ENCODE results near the gene OSBPL9. TPM values are rescaled to one million over a fixed set of nuclear protein-coding genes. Genes with fewer than 3 reads are reported as not detected.

Gene OSBPL9
- total RNA-seq, 1 experiment from 2014 or later = 67.6 TPM

DNA sequence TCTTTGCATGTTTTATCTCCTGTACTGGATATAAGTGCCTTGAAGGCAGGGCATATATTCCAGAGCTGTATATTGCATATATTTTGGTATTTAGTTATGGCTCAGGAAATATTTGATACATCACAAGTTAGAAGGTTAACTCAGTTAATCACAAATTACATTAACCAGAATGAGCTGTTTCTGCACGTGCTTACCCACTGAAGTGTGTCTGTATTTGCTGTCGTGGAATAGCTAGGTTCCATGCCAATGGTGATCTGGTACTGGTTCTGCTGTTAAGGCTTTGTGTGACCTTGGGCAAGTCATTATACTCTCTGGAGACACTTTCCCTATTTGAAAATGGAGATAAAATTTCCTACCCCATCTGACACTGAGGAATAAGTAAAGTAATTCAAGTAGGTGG lies 50.7 kb downstream of the OSBPL9 start:
- H3K4me1 Mint-ChIP-seq (ENCODE audit: low read depth, unreplicated experiment) = peaks cover 25% of the 10 kb centered on the region
- no peaks in the 10 kb centered on the region for H3K9me3 Mint-ChIP-seq (ENCODE audit: low read depth, unreplicated experiment)
- no peaks in the 10 kb centered on the region for H3K27me3 Mint-ChIP-seq (ENCODE audit: unreplicated experiment)
- no peak for DNase-seq
- intact Hi-C loops (cut with micrococcal nuclease; ENCODE audit: unreplicated experiment) = no loop called here
- no peaks in the 10 kb centered on the region for H3K36me3 Mint-ChIP-seq (ENCODE audit: insufficient read depth, unreplicated experiment)
- no peak overlapping the region for H3K4me3 Mint-ChIP-seq (ENCODE audit: low read depth, unreplicated experiment)
- TF ChIP-seq, protein P1, sequence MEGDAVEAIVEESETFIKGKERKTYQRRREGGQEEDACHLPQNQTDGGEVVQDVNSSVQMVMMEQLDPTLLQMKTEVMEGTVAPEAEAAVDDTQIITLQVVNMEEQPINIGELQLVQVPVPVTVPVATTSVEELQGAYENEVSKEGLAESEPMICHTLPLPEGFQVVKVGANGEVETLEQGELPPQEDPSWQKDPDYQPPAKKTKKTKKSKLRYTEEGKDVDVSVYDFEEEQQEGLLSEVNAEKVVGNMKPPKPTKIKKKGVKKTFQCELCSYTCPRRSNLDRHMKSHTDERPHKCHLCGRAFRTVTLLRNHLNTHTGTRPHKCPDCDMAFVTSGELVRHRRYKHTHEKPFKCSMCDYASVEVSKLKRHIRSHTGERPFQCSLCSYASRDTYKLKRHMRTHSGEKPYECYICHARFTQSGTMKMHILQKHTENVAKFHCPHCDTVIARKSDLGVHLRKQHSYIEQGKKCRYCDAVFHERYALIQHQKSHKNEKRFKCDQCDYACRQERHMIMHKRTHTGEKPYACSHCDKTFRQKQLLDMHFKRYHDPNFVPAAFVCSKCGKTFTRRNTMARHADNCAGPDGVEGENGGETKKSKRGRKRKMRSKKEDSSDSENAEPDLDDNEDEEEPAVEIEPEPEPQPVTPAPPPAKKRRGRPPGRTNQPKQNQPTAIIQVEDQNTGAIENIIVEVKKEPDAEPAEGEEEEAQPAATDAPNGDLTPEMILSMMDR (IDR thresholded peaks at IDR 0.05; ENCODE audit: unreplicated experiment) = no peak
- CTCF ChIA-PET = no interaction called here
- BruUV-seq (replicated peaks) = no TSS peak
- H3K27ac Mint-ChIP-seq (ENCODE audit: unreplicated experiment) = no peak overlapping the region

DNA sequence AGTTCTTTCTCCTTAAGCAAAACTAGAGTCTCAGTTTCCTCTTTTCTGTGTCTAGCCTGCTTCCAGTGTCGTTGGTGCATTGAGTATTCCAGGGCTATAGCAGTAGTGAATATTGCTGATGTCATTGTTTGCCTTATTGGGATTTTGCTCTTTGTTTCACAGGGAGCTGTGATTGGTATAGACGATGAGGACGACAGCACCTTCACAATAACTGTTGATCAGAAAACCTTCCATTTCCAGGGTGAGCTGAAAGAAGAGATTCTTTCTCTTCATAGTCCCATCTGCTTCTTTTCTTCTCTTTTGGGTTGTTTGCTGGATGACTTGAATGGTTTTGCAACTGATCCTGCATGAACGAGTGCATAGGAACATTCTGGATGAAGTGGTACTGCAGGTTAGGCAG lies 52.4 kb downstream of the OSBPL9 start:
- Mint-ChIP-seq H3K27ac (ENCODE audit: unreplicated experiment) (no peak overlapping the region), H3K27me3 (ENCODE audit: unreplicated experiment) (no peaks in the 10 kb centered on the region), H3K4me1 (ENCODE audit: low read depth, unreplicated experiment) (peaks cover 25% of the 10 kb centered on the region), H3K36me3 (ENCODE audit: insufficient read depth, unreplicated experiment) (no peaks in the 10 kb centered on the region), H3K4me3 (ENCODE audit: low read depth, unreplicated experiment) (no peak overlapping the region), H3K9me3 (ENCODE audit: low read depth, unreplicated experiment) (no peaks in the 10 kb centered on the region)
- BruUV-seq (replicated peaks) = no TSS peak
- CTCF ChIA-PET = interaction anchor here (0.7 kb wide), 1 partner anchor 1511 kb away, joined by 11 read pairs; no protein-coding TSS in a partner anchor
- intact Hi-C loops (cut with micrococcal nuclease; ENCODE audit: unreplicated experiment) = no loop called here
- TF ChIP-seq, protein P1 (IDR thresholded peaks at IDR 0.05; ENCODE audit: unreplicated experiment) = no peak
- DNase-seq = no peak

DNA sequence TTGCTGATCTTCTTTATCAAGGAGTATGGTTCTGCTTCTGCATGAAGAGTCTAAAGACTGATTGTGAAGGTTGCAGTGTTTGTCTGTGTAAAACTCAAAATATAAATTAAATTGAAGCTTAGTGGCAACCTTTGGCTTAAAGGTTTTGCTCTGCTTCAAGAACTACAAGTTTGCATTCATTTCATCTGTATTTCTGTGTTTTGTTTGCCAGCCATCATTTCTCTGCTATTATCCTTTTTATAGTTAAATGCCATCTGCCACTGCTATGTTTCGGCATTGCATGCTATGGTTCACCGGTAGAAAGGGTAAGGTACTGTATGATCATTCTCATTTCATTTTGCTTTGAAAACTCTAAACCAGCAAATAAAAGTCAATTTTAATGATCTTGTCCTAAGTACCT lies 52.9 kb downstream of the OSBPL9 start:
- Mint-ChIP-seq H3K9me3 (ENCODE audit: low read depth, unreplicated experiment) (no peaks in the 10 kb centered on the region), H3K27me3 (ENCODE audit: unreplicated experiment) (no peaks in the 10 kb centered on the region), H3K27ac (ENCODE audit: unreplicated experiment) (no peak overlapping the region), H3K36me3 (ENCODE audit: insufficient read depth, unreplicated experiment) (no peaks in the 10 kb centered on the region), H3K4me1 (ENCODE audit: low read depth, unreplicated experiment) (peaks cover 25% of the 10 kb centered on the region), H3K4me3 (ENCODE audit: low read depth, unreplicated experiment) (no peak overlapping the region)
- TF ChIP-seq, protein P1 (IDR thresholded peaks at IDR 0.05; ENCODE audit: unreplicated experiment) = no peak
- CTCF ChIA-PET = no interaction called here
- intact Hi-C loops (cut with micrococcal nuclease; ENCODE audit: unreplicated experiment) = no loop called here
- no TSS peak for BruUV-seq (replicated peaks)
- DNase-seq = no peak

DNA sequence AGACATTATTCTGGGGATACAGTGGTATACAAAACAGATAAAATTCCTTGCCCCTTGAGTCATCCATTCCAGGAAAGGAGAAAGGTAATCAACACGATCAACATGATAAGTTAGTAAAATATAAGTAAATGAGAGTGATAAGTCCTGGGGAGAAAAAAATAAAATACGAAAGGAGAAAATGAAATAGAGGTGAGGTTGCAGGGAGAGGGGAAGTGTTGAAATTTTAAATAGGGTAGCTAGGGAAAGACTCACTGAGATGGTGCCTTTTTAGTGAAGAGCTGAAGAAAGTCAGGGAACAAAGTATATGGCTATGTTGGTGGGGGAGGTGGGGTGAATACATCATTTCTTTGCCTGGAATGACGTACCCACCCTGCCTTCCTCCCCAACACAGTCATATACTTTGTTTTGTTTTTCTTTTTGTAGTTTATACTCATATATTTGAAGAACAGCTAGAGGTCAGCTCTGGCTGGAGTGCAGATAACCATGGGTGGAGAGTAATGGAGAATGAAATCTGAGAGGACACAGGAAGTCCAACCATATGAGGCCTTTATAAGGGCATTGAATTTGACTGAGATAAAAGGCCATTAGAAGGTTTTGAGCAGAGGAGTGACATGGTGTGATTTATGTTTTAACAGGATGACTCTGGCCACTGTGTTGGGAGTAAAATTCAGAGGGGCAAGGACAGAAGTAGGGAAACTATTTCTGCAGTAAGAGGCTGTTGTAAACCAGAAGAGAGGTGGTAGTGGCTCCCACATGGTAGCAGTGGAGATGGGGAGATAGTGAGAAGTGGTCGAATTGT lies 54.8 kb downstream of the OSBPL9 start:
- no peaks in the 10 kb centered on the region for H3K36me3 Mint-ChIP-seq (ENCODE audit: insufficient read depth, unreplicated experiment)
- CTCF ChIA-PET = interaction anchor here (1.3 kb wide), 1 partner anchor 28 kb away, joined by 3 read pairs; no protein-coding TSS in a partner anchor
- H3K27ac Mint-ChIP-seq (ENCODE audit: unreplicated experiment) = no peak overlapping the region
- TF ChIP-seq, protein P1 (IDR thresholded peaks at IDR 0.05; ENCODE audit: unreplicated experiment) = no peak
- intact Hi-C loops (cut with micrococcal nuclease; ENCODE audit: unreplicated experiment) = no loop called here
- H3K27me3 Mint-ChIP-seq (ENCODE audit: unreplicated experiment) = no peaks in the 10 kb centered on the region
- H3K4me3 Mint-ChIP-seq (ENCODE audit: low read depth, unreplicated experiment) = no peak overlapping the region
- no TSS peak for BruUV-seq (replicated peaks)
- no peaks in the 10 kb centered on the region for H3K9me3 Mint-ChIP-seq (ENCODE audit: low read depth, unreplicated experiment)
- no peak for DNase-seq
- H3K4me1 Mint-ChIP-seq (ENCODE audit: low read depth, unreplicated experiment) = peaks cover 21% of the 10 kb centered on the region

All from Calu3 (cell line).